SW480 (cell line): ENCODE data around the gene KCNH2.

ENCODE experiments used
- DNase-seq: peaks from one replicate; pipeline ENCODE4 v3.0.0-alpha.2; 2016; ENCODE audit warnings: low spot score

The KCNH2 gene

GRCh38 chr7:150904011-150904909 lies 73.9 kb downstream of the KCNH2 start:
- DNase-seq = no peak

- no peak for DNase-seq
These were observed 74.5 kb downstream of the KCNH2 start for GRCh38 chr7:150903606-150904005.

GRCh38 chr7:150902078-150903033 lies 75.8 kb downstream of the KCNH2 start:
- no peak for DNase-seq

GRCh38 chr7:150901160-150902035 lies 76.7 kb downstream of the KCNH2 start:
- DNase-seq = no peak

- no peak for DNase-seq
These were observed 77.4 kb downstream of the KCNH2 start for GRCh38 chr7:150900675-150901074.

- DNase-seq = peak; percentile 60
These were observed 79.6 kb downstream of the KCNH2 start for GRCh38 chr7:150898475-150899011.

- peak; percentile 69 for DNase-seq
These were observed 80.3 kb downstream of the KCNH2 start for GRCh38 chr7:150897502-150898474.

GRCh38 chr7:150896562-150897209 lies 81.4 kb downstream of the KCNH2 start:
- no peak for DNase-seq

- DNase-seq = peak; percentile 55
These were observed 82.3 kb downstream of the KCNH2 start for GRCh38 chr7:150895809-150896208.
